ENCODE data around the gene TBX15. TPM values are rescaled to one million over a fixed set of nuclear protein-coding genes. Genes with fewer than 3 reads are reported as not detected.
"Not testable (repeated sequence)": the region's sequence is repeated elsewhere in the genome, so short reads cannot be mapped to it uniquely, and the experiment has no call there.

TBX15 gene
- polyA plus RNA-seq, 4 donors: 0.14 to 0.39 (median 0.18) TPM

GRCh38 chr1:118960567-118961136, 27.5 kb downstream of the TBX15 start:
- no peak for DNase-seq (ENCODE audit: low read depth in 4 of 4, low spot score in 3 of 4)

DNA sequence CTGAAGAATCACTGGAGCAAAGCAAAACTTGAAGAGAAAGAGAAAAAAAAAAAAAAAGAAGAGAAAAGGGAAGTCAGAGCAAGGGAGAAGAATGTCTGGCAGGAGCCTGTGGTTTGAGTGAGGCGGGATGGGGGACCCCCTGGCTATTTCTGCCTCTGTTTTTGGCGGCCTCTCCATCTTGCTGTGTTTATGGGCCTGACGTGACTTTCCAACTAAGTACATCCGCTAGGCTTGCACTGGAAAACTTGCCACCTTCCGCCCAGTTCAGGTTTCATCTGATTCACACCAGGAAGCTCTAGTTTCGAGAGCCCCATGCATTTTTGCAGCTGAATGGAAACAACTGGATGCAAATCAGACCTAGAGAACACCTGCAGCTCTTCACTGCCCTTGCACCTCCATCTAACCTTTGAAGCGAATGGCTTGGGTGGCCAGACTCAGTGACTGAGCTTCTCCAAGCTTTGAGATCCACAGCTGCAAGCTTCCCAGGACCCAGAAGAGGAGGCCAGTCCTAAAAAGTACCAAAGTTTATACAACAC, 28.0 kb downstream of the TBX15 start:
- DNase-seq (ENCODE audit: low read depth in 4 of 4, low spot score in 3 of 4): no peak

DNA sequence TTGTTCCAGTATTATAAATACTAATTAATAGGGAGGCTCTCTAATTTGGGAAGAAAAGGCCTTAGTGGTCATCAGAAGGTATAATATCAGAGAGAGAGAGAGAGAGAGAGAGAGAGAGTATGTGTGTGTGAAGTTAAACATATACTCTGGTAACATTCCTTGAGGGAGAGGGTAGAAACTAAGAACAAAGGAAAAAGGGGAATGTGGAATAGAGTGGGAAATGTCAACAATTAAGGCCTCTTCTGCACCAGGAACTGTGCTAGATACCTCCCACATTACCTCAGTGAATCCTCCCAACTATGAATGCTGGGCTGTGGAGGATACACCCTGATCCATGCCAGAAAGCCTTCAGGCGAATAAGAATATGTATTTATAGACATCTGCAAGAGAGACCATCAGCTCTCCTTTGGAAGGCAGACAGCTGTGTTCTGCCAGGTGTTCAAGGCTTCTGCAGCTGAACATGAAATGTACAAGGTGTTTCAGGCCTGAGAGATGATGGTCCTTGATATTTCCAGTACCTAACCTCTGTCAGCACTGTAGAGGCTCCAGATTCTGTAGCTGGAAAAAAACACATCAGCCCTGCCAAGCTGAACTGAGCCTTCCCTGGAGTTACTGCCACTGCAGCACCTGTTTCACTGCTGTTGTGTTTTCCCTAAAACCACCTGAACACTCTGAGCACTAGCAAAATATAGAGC, 29.1 kb downstream of the TBX15 start:
- DNase-seq (ENCODE audit: low read depth in 4 of 4, low spot score in 3 of 4): no peak

DNA sequence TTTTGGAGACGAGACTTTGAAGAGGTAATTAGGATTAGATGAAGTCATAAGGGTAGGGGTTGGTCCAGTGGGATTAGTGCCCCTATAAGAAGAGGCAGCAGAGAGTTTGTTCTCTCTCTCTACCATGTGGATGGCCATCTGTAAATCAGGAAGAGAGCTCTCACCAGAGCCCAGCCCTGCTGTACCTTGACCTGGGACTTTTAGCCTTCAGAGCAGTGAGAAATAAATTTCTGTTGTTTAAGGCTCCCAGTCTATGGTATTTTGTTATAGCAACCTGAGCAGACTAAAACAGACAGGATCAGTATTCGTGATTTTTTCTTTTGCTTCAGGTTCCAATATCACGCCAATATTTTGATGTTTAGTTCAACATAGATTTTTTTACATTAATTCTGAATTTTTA, 30.0 kb downstream of the TBX15 start:
- no peak for DNase-seq (ENCODE audit: low read depth in 4 of 4, low spot score in 3 of 4)

- DNase-seq (ENCODE audit: low read depth in 4 of 4, low spot score in 3 of 4): not testable (repeated sequence)
These were observed 30.6 kb downstream of the TBX15 start for GRCh38 chr1:118957579-118957978.

DNA sequence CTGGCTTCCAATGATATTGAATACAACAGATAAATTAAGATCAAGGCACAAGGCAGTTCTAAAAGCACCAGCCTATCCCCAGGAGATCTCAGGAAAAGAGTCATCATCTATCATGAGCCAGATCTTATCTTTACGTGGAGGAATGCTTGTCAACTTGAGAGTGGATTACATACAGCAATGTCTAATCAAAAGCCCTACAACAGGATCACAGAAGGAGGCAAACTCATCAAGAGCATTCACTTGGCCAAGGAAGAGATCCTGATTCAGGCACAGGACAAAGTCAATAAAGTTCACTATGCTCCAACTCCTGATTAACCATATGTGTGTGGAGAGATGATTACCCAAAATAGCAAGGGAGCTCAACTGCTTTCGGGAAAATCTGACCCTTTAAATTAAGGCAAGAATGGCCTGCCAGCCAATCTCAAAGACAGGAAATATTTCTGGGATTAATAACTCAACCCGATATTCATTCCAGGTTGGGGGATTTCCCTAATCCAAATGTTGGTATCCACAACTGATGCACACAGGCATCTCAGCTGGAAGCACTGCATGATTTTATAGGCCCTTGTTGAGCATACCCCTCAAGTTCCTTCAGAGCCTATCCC, 33.7 kb downstream of the TBX15 start:
- DNase-seq (ENCODE audit: low read depth in 4 of 4, low spot score in 3 of 4): no peak

GRCh38 chr1:118951270-118951936, 36.7 kb downstream of the TBX15 start:
- no peak for DNase-seq (ENCODE audit: low read depth in 4 of 4, low spot score in 3 of 4)

- DNase-seq (ENCODE audit: low read depth in 4 of 4, low spot score in 3 of 4): no peak
These were observed 38.8 kb downstream of the TBX15 start for GRCh38 chr1:118949315-118949714.

DNA sequence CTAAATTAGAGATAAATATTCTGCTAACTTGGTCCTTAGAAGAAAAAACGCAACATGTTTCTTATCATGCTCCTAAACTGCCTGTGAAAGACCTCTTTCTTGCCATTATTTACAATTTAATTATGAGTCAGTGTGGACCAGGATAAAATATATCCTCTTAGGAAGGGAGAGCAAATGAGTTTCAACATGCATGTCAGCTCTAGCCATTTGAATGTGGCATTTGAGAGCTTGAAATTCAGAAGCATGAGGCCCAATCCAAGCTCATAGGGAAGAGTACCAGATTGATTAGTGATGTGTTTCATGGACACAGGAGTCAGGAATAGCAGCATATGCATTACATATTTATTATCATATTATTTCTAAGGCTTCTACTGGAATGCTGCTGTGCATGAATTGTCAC, 39.3 kb downstream of the TBX15 start:
- DNase-seq (ENCODE audit: low read depth in 4 of 4, low spot score in 3 of 4): no peak

DNA sequence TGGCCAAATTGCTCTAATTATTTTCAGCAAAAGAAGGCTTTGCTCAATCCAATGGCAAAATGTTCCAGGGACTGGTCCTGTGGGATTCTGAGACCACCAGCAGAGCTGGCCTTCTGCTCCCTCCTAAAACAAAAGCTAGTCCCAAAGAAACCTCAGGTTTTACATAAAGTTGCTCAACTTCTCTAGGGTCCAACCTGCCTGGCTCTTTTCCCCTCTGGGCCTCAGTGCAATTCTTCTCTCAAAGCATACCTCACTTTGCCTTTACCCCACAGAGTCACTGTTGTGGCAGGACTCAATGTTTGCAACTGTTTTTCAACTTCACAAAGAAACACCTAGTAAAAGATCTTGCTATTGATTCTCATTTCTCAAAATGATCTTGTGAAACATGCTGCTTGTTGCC, 39.8 kb downstream of the TBX15 start:
- DNase-seq (ENCODE audit: low read depth in 4 of 4, low spot score in 3 of 4): no peak

GRCh38 chr1:118947790-118948189, 40.4 kb downstream of the TBX15 start:
- no peak for DNase-seq (ENCODE audit: low read depth in 4 of 4, low spot score in 3 of 4)

DNA sequence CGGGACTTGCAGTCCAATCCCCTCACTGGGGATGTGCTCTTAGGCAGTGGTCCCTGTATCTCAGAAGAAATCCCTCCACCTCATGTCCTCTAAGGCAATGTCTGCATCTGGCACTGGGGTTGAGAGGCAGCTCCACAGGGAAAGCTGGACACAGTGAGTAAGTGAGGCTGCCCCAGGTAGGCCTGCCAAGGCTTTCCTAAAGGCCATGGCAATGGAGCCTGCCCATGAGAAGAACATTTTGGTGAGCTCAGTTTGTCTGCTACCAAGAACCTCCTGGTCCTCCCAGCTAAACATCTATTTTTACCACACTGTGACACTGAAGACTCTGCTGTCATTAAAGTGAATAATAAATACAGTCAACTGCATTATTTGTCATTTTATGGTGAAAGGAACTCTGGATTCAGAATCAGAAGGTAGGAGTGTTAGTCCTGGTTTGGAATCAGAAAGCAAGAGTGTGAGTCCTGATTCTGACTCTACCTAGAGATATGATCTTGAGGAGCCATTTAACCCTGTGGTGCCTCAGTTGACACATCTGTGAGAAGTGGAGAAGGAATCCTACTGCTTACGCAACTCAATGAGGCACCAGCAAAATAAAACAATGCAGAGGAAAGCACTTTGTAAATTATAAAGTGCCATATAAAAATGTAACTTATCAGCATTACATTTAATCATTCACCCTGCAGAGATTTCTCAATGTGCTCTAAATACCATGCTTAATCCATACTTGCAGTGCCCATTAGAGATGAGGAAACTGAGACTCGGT, 41.0 kb downstream of the TBX15 start:
- no peak for DNase-seq (ENCODE audit: low read depth in 4 of 4, low spot score in 3 of 4)

DNA sequence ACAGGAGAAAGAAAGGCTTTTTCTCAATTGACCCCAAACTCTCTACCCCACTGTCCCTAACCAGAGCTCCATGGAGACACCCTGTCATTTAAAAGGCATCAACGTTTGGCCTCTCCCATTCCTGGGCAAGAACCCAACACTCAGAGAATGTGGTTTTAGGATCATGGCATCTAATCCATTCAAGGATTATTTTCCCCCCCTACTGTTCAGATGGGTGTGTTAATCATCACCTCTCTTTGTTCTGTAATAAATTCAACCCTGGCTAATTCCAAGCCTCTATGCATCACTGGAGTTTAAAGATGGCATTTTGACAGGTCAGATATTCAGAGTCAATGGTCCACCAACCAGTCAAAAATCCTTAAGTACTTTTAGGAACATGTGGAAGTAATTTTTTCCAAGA, 42.7 kb downstream of the TBX15 start:
- DNase-seq (ENCODE audit: low read depth in 4 of 4, low spot score in 3 of 4): no peak

DNA sequence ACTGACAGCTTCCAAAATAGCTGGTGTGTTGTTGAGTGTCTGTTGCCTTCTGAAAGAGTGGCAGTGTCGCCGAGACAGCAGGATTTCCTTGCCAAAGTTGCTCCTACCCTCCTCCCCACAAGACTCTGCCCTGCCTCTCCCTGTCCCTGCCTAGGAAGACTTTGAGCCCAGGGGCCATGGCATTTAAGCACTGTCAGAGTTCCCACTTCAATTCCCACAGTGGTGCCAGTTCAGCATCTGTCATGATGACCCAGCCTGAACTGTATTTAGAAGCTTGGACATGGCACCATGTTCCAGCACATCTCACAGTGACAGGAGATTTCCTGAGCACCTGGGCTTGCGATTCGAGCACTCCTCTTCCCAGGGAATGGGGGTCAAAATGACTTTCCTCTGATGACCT, 43.6 kb downstream of the TBX15 start:
- no peak for DNase-seq (ENCODE audit: low read depth in 4 of 4, low spot score in 3 of 4)

GRCh38 chr1:118944133-118944532, 44.0 kb downstream of the TBX15 start:
- DNase-seq (ENCODE audit: low read depth in 4 of 4, low spot score in 3 of 4): no peak

GRCh38 chr1:118940957-118941356, 47.2 kb downstream of the TBX15 start:
- DNase-seq (ENCODE audit: low read depth in 4 of 4, low spot score in 3 of 4): no peak

GRCh38 chr1:118937413-118938072, 50.6 kb downstream of the TBX15 start:
- DNase-seq (ENCODE audit: low read depth in 4 of 4, low spot score in 3 of 4): no peak

DNA sequence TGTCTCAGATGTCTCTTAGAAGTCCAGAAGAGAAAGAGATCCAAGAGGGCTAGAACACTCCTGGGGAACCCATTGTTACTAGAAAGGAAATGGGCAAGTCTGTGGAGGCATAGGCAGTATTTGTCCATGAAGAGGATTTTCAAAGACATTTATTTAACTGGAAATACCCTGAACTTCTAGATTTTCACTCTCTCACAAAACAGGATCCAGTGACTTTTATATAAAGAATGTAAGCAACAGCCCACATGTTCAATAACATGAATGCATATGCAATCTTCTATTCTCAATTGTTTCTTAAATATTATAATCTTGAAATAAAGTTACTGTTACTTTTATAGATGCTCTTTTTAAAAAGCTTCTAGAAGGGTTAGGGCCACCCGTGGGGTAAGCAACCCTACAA, 53.4 kb downstream of the TBX15 start:
- no peak for DNase-seq (ENCODE audit: low read depth in 4 of 4, low spot score in 3 of 4)

- no peak for DNase-seq (ENCODE audit: low read depth in 4 of 4, low spot score in 3 of 4)
These were observed 54.9 kb downstream of the TBX15 start for GRCh38 chr1:118933051-118933781.

DNA sequence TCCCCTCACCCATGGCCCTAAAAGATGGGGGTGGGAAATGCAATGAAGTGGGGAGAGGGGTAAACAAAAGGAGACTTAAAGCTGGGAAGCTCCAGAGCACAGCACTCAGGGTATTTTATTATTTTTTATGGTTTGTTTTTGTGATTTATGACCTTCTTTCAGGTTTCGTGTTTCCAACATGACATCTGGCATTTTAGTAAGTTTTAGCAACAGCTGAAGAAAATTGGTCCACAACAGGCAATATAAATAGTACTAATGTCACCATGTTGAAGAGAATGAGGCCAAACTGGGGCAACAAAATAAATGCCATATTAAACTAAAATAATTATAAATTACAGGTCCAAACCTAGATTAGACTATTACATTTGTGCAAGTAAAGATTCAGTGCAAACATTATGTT, 56.3 kb downstream of the TBX15 start:
- DNase-seq (ENCODE audit: low read depth in 4 of 4, low spot score in 3 of 4): no peak
